C4-2B (cell line): ENCODE data around the gene NDC1.
"Not testable (repeated sequence)": the region's sequence is repeated elsewhere in the genome, so short reads cannot be mapped to it uniquely, and the experiment has no call there.

ENCODE experiments used
- CTCF ChIP-seq: fragments of 450-650 bp; conservative IDR thresholded peaks from 2 replicates; pipeline ENCODE4 v1.5.1; 2017; ENCODE audit warnings: mild to moderate bottlenecking
- ZFX ChIP-seq: fragments of 450-650 bp; IDR thresholded peaks from 2 replicates; pipeline ENCODE4 v1.6.1; 2017

- not testable (repeated sequence) for TF ChIP-seq CTCF, ZFX
Observed at GRCh38 chr1:53816584-53816983, 21.5 kb downstream of the NDC1 start.
